Measurements from ENCODE around the gene AGAP1. TPM values are rescaled to one million over a fixed set of nuclear protein-coding genes. Genes with fewer than 3 reads are reported as not detected.

The AGAP1 gene
- total RNA-seq, 4 donors from 2014 or later, result 7.2 to 19.6 (median 15.2) TPM

GRCh38 chr2:235879116-235879515, 385.3 kb downstream of the AGAP1 start:
- Histone ChIP-seq H3K36me3 (no peaks in the 10 kb centered on the region), H3K4me1 (no peaks in the 10 kb centered on the region), H3K27me3 (no peaks in the 10 kb centered on the region), H3K27ac (no peak overlapping the region), H3K9me3 (no peaks in the 10 kb centered on the region), H3K4me3 (no peak overlapping the region)
- WGBS, 2 donors, result 80 to 94% methylated on average over 4 to 5 of the region's 7 CpGs
- no peak for DNase-seq
- intact Hi-C loops (cut with DNase I), result no loop called here
- TF ChIP-seq POLR2A (IDR thresholded peaks at IDR 0.05) (no peak), CTCF (IDR thresholded peaks at IDR 0.05) (no peak)

GRCh38 chr2:235883675-235884074, 389.8 kb downstream of the AGAP1 start:
- H3K4me1 ChIP-seq, result no peaks in the 10 kb centered on the region
- no peak overlapping the region for H3K27ac ChIP-seq
- H3K36me3 ChIP-seq, result peaks cover 0 to 29% (median 0%) of the 10 kb centered on the region in 3 donors
- TF ChIP-seq CTCF (IDR thresholded peaks at IDR 0.05) (no peak), POLR2A (IDR thresholded peaks at IDR 0.05) (no peak)
- no peak overlapping the region for H3K4me3 ChIP-seq
- H3K9me3 ChIP-seq, result no peaks in the 10 kb centered on the region
- no peak for DNase-seq
- H3K27me3 ChIP-seq, result no peaks in the 10 kb centered on the region
- intact Hi-C loops (cut with DNase I), result no loop called here
- 76 to 79% methylated on average over 3 of the region's 3 CpGs for WGBS, 2 donors

- Histone ChIP-seq H3K4me1 (no peaks in the 10 kb centered on the region), H3K27me3 (no peaks in the 10 kb centered on the region), H3K36me3 (peaks cover 0 to 54% (median 0%) of the 10 kb centered on the region in 3 donors), H3K9me3 (no peaks in the 10 kb centered on the region), H3K4me3 (no peak overlapping the region), H3K27ac (no peak overlapping the region)
- TF ChIP-seq CTCF (IDR thresholded peaks at IDR 0.05) (no peak), POLR2A (IDR thresholded peaks at IDR 0.05) (no peak)
- intact Hi-C loops (cut with DNase I), result no loop called here
- 91 to 95% methylated on average over 4 of the region's 5 CpGs for WGBS, 2 donors
- DNase-seq, result no peak
These were observed 395.4 kb downstream of the AGAP1 start for GRCh38 chr2:235889302-235889630.

GRCh38 chr2:235893129-235893698, 399.4 kb downstream of the AGAP1 start:
- intact Hi-C loops (cut with DNase I), result no loop called here
- no peak for DNase-seq
- WGBS, 2 donors, result 90 to 98% methylated on average over 13 to 16 of the region's 27 CpGs

GRCh38 chr2:235894839-235895238, 401.0 kb downstream of the AGAP1 start:
- H3K4me1 ChIP-seq, result no peaks in the 10 kb centered on the region
- peaks cover 0 to 45% (median 0%) of the 10 kb centered on the region in 3 donors for H3K36me3 ChIP-seq
- H3K27ac ChIP-seq, result no peak overlapping the region
- H3K9me3 ChIP-seq, result no peaks in the 10 kb centered on the region
- H3K4me3 ChIP-seq, result no peak overlapping the region
- no peaks in the 10 kb centered on the region for H3K27me3 ChIP-seq
- no peak for TF ChIP-seq CTCF (IDR thresholded peaks at IDR 0.05)
- TF ChIP-seq POLR2A (IDR thresholded peaks at IDR 0.05), result no peak
- DNase-seq, result no peak
- WGBS, 2 donors, result 94 to 95% methylated on average over 10 of the region's 10 CpGs
- intact Hi-C loops (cut with DNase I), result no loop called here

More at GRCh38 chr2:235893129-235893698, 399.4 kb downstream of the AGAP1 start:
- Histone ChIP-seq H3K4me3 (no peak overlapping the region), H3K27me3 (no peaks in the 10 kb centered on the region), H3K9me3 (no peaks in the 10 kb centered on the region), H3K4me1 (no peaks in the 10 kb centered on the region), H3K36me3 (peaks cover 0 to 42% (median 0%) of the 10 kb centered on the region in 3 donors), H3K27ac (no peak overlapping the region)
- no peak for TF ChIP-seq POLR2A (IDR thresholded peaks at IDR 0.05)
- no peak for TF ChIP-seq CTCF (IDR thresholded peaks at IDR 0.05)
